HG02588 (cell line): ENCODE results near the gene GNAI2.
A peak's percentile ranks its signal among the peaks of the same experiment; 100 is the strongest.
"Not testable (repeated sequence)": the region's sequence is repeated elsewhere in the genome, so short reads cannot be mapped to it uniquely, and the experiment has no call there.

ENCODE experiments used
- ATAC-seq: cut with Tn5 transposase; IDR thresholded peaks from one replicate; pipeline ENCODE4 v1.9.1; 2021; ENCODE audit warnings: mild to moderate bottlenecking, moderate library complexity; ENCODE audit not compliant: unreplicated experiment

The GNAI2 gene

GRCh38 chr3:50243543-50243895 is 7.5 kb downstream of the GNAI2 start:
- no peak for ATAC-seq

DNA sequence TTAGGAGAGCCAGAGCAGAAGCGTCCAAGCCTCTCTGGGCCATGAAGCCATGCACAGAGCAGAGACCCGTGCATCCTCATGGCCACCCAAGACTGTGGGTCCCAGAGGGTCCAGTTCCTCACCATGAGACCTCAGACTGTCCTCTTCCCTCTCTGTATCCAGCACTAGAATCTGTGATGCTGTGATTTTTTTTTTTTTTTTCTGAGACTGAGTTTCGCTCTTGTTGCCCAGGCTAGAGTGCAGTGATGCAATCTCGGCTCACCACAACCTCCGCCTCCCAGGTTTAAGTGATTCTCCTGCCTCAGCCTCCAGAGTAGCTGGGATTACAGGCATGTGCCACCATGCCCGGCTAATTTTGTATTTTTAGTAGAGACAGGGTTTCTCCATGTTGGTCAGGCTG is 8.8 kb downstream of the GNAI2 start:
- ATAC-seq: not testable (repeated sequence)

- no peak for ATAC-seq
Measured at GRCh38 chr3:50245251-50245745, 9.3 kb downstream of the GNAI2 start.

- peak; percentile 56 for ATAC-seq
Measured at GRCh38 chr3:50245831-50246516, 10.0 kb downstream of the GNAI2 start.

- peak; percentile 35 for ATAC-seq
Measured at GRCh38 chr3:50246517-50246954, 10.5 kb downstream of the GNAI2 start.

DNA sequence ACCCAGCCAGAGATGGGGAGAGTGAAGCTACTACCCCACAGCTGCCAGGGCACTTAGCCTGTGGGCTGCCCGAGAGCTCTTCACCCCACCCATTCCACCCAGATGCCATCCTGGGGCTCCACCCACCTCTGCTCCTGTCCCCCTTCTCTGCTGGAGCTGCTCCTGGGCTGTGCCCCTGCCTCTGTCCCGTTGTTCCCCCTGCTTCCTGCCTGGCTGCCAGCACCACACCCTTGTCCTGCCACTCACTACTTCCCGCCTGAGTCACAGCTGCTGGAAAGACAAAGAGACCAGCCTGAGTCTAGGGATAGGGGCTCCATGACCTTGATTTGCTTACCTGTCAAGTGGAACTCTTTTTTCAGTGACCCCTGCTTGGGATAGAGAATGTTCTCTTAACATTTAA is 12.4 kb downstream of the GNAI2 start:
- no peak for ATAC-seq

GRCh38 chr3:50249457-50249856 is 13.5 kb downstream of the GNAI2 start:
- no peak for ATAC-seq

DNA sequence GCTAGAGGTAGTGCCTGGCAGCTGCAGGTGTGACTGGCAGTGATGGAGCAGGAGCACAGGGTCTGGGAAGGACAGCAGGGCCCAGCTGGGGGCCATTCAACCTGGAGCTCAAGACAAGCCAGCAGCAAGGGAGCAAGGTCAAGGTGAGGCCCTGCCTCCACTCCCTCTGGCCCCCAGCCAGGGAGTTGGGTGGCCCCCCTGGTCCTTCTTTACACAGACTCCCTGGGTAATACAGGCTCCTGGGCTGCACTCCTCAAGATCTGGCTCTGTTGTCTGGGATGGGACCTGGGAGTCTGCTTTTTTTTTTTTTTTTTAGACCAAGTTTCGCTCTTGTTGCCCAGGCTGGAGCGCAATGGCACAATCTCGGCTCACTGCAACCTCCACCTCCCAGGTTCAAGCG is 14.5 kb downstream of the GNAI2 start:
- no peak for ATAC-seq

- ATAC-seq: no peak
Measured at GRCh38 chr3:50251220-50251619, 15.2 kb downstream of the GNAI2 start.

GRCh38 chr3:50254577-50255250 is 18.7 kb downstream of the GNAI2 start:
- ATAC-seq: no peak

- no peak for ATAC-seq
Measured at GRCh38 chr3:50255251-50255615, 19.2 kb downstream of the GNAI2 start.

GRCh38 chr3:50256978-50257890 is 21.2 kb downstream of the GNAI2 start:
- no peak for ATAC-seq

- ATAC-seq: no peak
Measured at GRCh38 chr3:50258029-50258680, 22.2 kb downstream of the GNAI2 start.

DNA sequence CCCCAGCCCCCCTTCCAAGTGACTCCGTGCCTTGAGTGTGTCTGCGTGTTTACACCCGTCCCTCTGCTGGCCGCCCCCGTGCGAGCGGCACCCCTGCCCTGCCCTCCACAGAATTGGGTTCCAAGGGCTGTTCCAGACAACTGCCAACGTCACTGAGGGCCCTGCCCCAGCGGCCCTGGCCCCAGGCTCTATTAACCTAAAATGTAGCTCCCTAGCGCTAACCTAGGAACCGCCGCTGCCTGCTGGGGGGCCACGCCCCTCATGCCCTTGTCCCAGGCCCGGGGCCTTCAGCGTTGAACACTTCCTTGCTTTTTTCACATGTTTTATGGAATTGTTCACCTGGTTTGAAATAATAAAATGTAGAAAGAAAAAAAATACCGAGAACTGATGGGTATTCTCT is 23.0 kb downstream of the GNAI2 start:
- no peak for ATAC-seq

- no peak for ATAC-seq
Measured at GRCh38 chr3:50259432-50260026, 23.5 kb downstream of the GNAI2 start.

DNA sequence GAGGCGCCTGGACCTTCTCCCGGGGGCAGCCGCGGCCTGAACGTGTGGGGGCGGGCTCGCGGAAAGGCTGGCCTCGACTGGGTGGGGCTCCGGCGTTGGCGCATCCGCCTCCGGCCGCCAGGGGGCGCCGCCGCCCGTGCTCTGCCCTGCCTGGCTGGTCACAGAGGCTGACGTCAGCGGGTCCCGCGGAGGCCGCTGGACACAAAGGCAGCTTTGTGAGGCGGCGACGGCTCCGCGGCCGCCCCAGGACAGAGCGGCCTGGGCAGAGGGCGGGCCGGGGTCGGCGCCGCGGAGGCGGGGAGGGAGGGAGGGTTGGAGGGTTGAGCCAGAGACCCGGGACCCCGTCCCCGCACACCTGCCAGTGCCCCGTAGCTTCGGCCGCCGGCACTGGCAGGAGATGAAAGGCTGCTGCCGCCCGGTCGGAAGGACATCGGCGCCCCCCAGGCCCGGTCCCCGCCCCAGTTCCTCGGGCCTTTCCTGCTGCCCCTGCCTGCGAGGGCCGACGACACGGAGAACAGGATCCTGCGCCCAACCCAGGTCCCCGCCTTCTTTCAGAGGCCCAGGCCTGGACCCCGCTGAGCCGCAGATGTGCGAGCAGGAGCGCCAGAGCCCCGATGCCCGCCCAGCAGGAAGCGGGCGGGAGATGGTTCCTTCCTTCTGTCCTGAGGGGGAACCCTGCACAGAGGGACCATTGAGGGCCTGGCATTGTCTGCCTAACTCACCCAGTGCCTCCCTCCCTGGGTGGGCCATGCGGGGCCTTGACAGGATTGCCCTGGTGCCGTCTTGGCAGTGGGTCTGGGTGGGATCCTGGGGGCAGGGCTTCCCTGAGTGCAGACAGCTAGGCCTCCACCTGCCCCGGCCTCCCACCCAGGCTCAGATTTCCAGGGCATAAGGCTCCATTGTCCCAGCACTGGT is 24.3 kb downstream of the GNAI2 start:
- peak; percentile 80 for ATAC-seq

GRCh38 chr3:50260942-50261441 is 25.0 kb downstream of the GNAI2 start:
- no peak for ATAC-seq

DNA sequence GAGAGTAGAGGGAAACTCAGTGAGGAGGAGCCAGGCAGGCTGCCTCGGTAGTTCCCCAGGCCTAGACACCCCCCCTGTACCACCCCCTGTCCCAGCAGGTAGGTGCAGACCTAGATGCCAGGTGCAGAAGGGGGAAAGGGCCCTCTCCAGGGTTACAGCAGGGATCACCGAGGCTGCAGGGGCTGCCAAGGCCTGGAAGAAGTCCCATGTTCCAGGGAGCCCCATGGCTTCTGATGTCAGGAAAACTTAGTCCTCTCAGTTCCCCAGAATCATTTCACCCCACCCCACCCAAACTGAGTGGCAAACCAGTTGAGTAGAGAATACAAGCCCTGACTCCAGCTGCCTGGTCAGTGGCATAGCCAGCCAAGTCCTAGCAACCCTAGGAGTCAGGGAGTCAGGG is 25.5 kb downstream of the GNAI2 start:
- ATAC-seq: no peak

GRCh38 chr3:50262200-50262599 is 26.2 kb downstream of the GNAI2 start:
- ATAC-seq: not testable (repeated sequence)
